ENCODE data around the gene NPR3.

DNA sequence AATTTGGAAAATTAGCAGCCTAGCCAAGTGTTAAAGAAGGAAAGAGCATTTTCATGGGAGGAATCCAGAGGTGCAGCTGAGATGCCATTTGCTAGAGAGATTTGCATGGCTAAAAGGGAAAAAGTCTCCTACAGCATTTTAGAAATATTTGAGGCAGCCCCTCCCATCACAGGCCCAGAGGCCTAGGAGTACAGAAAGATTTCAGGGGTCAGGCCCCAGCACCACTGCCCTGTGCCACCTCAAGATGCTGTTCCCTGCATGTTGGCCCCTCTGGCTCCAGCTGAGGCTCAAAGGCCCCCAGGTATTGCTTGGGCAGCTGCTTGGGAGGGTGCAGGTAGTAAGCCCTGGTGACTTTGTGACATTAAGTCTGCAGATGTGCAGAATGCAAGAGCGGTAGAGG lies 26.9 kb upstream of the NPR3 start:
- no peak for TF ChIP-seq EP300 (IDR thresholded peaks at IDR 0.05; ENCODE audit: borderline replicate concordance in 1 of 2, low read depth in 2 of 2, low read length in 2 of 2)
- TF ChIP-seq POLR2A (IDR thresholded peaks at IDR 0.05; ENCODE audit: control extremely low read depth in 1 of 2, low read depth in 2 of 2, low read length in 2 of 2), result no peak
- TF ChIP-seq POLR2AphosphoS5 (IDR thresholded peaks at IDR 0.05; ENCODE audit: low read depth, low read length), result no peak
- TF ChIP-seq JUN (IDR thresholded peaks at IDR 0.05; ENCODE audit: low read depth, low read length), result no peak
- TF ChIP-seq HDAC2 (IDR thresholded peaks at IDR 0.05; ENCODE audit: borderline replicate concordance in 1 of 2, low read depth in 2 of 2, low read length in 2 of 2), result no peak
- TF ChIP-seq, protein P1, sequence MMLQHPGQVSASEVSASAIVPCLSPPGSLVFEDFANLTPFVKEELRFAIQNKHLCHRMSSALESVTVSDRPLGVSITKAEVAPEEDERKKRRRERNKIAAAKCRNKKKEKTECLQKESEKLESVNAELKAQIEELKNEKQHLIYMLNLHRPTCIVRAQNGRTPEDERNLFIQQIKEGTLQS (IDR thresholded peaks at IDR 0.05; ENCODE audit: insufficient read depth, low read depth, low read length), result no peak
- TF ChIP-seq, protein P2, sequence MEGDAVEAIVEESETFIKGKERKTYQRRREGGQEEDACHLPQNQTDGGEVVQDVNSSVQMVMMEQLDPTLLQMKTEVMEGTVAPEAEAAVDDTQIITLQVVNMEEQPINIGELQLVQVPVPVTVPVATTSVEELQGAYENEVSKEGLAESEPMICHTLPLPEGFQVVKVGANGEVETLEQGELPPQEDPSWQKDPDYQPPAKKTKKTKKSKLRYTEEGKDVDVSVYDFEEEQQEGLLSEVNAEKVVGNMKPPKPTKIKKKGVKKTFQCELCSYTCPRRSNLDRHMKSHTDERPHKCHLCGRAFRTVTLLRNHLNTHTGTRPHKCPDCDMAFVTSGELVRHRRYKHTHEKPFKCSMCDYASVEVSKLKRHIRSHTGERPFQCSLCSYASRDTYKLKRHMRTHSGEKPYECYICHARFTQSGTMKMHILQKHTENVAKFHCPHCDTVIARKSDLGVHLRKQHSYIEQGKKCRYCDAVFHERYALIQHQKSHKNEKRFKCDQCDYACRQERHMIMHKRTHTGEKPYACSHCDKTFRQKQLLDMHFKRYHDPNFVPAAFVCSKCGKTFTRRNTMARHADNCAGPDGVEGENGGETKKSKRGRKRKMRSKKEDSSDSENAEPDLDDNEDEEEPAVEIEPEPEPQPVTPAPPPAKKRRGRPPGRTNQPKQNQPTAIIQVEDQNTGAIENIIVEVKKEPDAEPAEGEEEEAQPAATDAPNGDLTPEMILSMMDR (IDR thresholded peaks at IDR 0.05; ENCODE audit: control extremely low read depth in 1 of 3, insufficient read depth in 1 of 3, low read depth in 1 of 3, low read length in 3 of 3), result no peak
- no peak for TF ChIP-seq GTF2F1 (IDR thresholded peaks at IDR 0.05; ENCODE audit: borderline replicate concordance, low read depth, low read length)
- TF ChIP-seq EGR1 (IDR thresholded peaks at IDR 0.05; ENCODE audit: borderline replicate concordance, low read depth, low read length), result no peak
- TF ChIP-seq CHD1 (IDR thresholded peaks at IDR 0.05; ENCODE audit: low read depth, low read length), result no peak
- TF ChIP-seq, protein P3, sequence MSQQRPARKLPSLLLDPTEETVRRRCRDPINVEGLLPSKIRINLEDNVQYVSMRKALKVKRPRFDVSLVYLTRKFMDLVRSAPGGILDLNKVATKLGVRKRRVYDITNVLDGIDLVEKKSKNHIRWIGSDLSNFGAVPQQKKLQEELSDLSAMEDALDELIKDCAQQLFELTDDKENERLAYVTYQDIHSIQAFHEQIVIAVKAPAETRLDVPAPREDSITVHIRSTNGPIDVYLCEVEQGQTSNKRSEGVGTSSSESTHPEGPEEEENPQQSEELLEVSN (IDR thresholded peaks at IDR 0.05), result no peak
- TF ChIP-seq EZH2 (IDR thresholded peaks at IDR 0.05; ENCODE audit: low read depth, low read length, severe bottlenecking), result no peak

Measured in H1 (cell line).